Activated effector memory CD4-positive, alpha-beta T cell treated with anti-CD3 and anti-CD28 coated beads, Interleukin-2, amount 50 U/mL, for 16 hours (primary cell): ENCODE measurements around the gene PCDHA3.
A peak's percentile ranks its signal among the peaks of the same experiment; 100 is the strongest.
"Not testable (repeated sequence)": the region's sequence is repeated elsewhere in the genome, so short reads cannot be mapped to it uniquely, and the experiment has no call there.

ENCODE experiments used
- DNase-seq: peaks from one replicate; pipeline ENCODE4 v3.0.0-alpha.2; 2020

The PCDHA3 gene

DNA sequence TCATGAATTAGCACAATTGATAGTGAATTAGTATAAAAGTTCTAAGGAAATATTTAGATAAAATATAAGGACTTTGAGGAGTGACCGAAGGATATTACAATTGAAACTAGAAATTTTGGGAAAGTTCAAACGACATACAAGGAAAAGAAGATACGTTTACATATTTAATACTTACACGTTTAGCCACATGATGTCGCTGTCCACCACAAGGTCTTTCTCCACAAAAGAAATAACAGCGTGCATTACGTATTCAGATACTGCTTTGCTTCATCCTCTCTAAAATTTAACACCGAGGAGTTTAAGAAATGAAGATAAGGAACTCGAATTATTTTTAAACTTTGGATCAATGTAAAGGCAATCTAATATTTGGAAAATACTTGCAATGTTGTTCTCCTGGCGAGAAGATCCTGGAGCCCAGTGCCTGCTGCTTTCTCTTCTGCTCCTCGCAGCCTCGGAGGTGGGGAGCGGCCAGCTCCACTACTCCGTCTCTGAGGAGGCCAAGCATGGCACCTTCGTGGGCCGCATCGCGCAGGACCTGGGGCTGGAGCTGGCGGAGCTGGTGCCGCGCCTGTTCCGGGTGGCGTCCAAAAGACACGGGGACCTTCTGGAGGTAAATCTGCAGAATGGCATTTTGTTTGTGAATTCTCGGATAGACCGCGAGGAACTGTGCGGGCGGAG lies at the start of gene PCDHA3:
Gene PCDHA3 (plus strand): TSS at position 242 of the 678 bp plus-strand sequence.
- no peak for DNase-seq

DNA sequence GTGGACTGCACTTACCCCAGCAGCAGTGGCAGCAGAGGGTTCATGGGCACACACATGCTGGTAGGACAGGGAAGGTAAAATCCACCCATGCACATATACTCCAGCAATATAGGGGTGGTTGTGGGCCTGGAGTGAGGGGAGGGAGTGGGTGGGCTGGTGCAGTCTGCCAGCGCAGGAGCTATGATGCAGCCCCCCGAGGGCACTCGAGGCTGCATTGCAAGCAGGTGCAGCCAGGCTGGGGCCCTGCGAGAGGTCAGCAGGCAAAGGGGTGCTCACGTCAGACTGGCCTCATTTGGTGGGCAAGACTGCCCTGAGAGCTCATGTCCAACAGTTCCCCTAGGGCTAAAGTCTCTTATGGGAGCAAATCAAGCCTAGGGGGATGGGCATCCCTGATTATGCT lies 47.3 kb upstream of the PCDHA3 start:
- no peak for DNase-seq

DNA sequence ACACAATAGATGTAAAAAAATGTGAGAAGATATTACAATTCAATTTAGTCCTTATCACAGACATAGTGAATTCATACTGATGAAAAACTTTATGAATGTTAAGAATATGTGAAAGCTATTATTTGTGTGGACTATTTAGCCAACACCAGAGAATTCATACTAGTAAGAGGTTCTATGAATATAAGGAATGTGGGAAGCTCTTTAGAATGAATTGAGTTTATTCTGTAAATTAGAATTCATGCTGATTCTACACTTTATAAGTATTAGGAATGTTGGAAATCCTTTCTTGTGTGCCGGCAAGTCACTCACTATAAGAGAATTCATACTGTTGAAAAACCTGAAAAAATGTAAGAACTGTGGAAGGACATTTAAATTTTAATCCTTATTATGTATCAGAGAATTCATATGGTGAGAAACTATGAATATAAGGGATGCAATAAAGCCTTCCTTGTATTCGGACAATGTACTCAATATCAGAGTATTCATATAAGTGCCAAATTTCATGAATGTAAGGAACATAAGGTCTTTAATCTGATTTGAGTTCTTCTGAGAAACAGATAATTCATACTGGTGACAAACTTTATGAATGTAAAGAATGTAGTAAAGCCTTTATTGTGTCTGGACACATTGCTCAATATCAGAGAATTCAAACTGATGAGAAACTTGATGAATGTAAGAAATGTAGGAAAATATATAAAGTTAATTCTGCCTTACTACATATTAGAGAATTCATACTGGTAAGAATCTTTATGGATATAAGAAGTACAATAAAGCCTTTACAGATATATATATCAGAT lies 36.5 kb upstream of the PCDHA3 start:
- DNase-seq, result no peak

DNA sequence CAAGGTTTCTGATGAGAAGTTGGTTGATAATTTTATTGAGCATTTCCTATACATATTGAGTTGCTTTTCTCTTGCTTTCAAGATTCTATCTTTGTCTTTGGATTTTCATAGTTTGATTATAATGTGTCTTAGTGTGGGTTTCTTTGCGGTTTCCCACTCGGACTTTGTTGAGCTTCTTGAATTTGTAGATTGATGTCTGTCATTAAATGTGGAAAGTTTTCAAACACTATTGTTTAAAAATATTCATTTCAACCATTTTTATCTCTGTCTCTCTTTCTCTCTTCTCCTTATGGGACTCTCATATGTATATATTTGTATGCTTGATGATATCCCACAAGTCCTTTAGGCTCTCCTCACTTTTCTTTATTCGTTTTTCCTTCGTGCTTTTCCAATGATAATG lies 33.4 kb upstream of the PCDHA3 start:
- no peak for DNase-seq

DNA sequence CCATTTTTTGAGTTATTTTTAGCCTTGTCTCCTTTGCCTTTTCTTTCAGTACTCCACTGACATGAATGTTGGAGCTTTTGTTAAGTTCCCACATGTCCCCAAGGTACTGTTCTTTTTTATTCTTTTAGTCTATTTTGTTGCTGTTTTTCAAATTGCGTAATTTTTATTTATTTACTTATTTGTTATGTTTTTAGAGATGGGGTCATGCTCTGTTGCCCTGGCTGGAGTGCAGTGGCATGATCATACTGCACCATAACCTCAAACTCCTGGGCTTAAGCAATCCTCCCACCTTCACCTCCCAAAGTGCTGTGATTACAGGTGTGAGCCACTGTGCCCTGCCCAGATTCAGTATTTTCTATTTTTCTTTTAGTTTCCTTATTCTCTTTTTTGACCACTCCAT lies 20.3 kb upstream of the PCDHA3 start:
- DNase-seq, result no peak

DNA sequence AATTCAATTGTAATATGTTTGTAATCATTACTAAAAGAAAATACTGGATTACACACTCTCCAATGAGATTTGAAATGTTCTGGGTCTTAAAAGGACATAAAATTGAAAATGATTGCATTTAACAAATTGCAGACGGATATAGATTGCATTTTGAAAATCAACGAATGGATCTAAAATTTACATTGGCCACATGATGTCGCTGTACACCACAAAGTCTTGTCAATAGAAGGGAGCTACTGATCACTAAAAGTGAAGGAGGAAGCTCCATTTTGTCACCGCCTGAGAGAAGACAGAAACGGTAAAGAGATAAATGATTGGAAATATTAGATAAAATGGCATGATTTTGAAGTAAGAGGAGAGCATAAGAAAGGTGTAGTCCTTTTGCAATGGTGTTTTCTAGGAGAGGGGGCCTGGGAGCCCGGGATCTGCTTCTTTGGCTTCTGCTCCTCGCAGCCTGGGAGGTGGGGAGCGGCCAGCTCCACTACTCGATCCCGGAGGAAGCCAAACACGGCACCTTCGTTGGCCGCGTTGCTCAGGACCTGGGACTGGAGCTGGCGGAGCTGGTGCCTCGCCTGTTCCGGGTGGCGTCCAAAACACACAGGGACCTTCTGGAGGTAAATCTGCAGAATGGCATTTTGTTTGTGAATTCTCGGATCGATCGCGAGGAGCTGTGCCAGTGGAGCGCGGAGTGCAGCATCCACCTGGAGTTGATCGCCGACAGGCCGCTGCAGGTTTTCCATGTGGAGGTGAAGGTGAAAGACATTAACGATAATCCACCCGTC lies 14.8 kb upstream of the PCDHA3 start, which contains the start of gene PCDHA1:
Gene PCDHA1 (plus strand): TSS at position 236 of the 782 bp plus-strand sequence.
- DNase-seq, result no peak

DNA sequence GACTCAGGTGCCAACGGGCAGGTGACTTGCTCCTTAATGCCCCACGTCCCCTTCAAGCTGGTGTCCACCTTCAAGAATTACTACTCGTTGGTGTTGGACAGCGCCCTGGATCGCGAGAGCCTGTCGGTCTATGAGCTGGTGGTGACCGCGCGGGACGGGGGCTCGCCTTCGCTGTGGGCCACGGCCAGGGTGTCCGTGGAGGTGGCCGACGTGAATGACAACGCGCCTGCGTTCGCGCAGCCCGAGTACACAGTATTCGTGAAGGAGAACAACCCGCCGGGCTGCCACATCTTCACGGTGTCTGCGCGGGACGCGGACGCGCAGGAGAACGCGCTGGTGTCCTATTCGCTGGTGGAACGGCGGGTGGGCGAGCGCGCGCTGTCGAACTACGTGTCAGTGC lies 13.4 kb upstream of the PCDHA3 start:
- DNase-seq, result not testable (repeated sequence)

DNA sequence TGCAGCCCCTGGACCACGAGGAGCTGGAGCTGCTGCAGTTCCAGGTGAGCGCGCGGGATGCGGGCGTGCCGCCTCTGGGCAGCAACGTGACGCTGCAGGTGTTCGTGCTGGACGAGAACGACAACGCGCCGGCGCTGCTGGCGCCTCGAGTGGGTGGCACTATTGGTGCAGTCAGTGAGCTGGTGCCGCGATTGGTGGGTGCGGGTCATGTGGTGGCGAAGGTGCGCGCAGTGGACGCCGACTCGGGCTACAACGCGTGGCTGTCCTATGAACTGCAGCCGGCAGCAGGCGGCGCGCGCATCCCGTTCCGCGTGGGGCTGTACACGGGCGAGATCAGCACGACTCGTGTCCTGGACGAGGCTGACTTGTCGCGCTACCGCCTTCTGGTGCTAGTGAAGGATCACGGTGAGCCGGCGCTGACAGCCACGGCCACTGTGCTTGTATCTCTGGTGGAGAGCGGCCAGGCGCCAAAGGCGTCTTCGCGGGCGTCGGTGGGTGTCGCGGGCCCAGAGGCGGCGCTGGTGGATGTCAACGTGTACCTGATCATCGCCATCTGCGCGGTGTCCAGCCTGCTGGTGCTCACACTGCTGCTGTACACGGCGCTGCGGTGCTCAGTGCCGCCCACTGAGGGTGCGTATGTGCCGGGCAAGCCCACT lies 12.9 kb upstream of the PCDHA3 start:
- not testable (repeated sequence) for DNase-seq

DNA sequence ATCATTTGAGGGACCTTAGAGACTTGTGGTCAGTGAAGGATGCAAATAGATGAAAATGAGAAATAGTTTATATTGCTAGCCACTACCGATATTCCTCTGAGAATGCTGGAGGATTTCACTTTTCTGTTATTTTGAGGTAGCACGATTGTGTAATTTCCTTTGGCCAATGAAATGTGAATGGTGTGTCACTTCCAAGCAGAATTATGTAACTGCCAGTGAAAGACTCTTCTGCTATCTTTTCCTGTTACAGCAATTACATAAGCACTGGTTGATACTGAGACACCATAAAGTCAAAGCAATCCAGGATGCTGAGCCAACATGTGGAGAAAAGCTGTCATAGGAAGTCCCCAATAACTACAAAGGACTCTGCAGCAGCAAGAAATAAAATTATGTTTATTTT lies 9.8 kb upstream of the PCDHA3 start:
- no peak for DNase-seq

DNA sequence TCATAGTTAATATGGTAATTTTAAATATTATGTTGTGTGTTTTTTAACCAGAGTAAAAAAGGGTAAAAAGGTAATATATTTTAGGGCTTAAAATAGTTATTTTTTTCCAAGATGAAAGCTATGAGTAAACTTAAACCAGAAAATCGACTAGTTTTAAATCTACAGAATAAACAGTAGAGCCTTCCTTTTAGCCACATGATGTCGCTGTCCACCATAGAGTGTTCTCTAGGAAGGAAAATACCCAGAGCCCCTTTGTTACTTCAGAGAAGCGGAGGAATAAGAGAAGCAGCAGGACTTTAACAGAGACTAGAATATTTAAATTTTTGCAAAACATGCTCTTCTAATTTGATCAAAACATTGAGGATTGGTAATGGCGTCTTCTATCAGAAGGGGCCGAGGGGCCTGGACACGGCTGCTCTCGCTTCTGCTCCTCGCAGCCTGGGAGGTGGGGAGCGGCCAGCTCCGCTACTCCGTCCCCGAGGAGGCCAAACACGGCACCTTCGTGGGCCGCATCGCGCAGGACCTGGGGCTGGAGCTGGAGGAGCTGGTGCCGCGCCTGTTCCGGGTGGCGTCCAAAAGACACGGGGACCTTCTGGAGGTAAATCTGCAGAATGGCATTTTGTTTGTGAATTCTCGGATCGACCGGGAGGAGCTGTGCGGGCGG lies 6.1 kb upstream of the PCDHA3 start, which contains the start of gene PCDHA2:
Gene PCDHA2 (plus strand): TSS at position 258 of the 664 bp plus-strand sequence.
- DNase-seq, result no peak

DNA sequence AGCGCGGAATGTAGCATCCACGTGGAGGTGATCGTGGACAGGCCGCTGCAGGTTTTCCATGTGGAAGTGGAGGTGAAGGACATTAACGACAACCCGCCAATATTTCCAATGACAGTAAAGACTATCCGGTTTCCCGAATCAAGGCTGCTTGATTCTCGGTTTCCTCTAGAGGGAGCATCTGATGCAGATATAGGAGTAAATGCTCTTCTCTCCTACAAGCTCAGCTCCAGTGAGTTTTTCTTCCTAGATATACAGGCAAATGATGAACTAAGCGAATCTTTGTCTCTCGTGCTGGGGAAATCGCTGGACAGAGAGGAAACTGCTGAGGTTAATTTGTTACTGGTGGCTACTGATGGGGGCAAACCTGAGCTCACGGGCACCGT lies 5.6 kb upstream of the PCDHA3 start:
- DNase-seq, result no peak

DNA sequence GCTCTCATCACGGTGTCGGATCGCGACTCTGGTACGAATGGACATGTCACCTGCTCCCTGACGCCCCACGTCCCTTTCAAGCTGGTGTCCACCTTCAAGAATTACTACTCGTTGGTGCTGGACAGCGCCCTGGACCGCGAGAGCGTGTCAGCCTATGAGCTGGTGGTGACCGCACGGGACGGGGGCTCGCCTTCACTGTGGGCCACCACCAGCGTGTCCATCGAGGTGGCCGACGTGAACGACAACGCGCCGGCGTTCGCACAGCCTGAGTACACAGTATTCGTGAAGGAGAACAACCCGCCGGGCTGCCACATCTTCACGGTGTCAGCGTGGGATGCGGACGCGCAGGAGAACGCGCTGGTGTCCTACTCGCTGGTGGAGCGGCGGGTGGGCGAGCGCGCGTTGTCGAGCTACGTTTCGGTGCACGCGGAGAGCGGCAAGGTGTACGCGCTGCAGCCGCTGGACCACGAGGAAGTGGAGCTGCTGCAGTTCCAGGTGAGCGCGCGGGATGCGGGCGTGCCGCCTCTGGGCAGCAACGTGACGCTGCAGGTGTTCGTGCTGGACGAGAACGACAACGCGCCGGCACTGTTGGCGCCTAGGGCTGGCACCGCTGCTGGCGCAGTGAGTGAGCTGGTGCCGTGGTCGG lies 4.7 kb upstream of the PCDHA3 start:
- DNase-seq, result peak; percentile 56

DNA sequence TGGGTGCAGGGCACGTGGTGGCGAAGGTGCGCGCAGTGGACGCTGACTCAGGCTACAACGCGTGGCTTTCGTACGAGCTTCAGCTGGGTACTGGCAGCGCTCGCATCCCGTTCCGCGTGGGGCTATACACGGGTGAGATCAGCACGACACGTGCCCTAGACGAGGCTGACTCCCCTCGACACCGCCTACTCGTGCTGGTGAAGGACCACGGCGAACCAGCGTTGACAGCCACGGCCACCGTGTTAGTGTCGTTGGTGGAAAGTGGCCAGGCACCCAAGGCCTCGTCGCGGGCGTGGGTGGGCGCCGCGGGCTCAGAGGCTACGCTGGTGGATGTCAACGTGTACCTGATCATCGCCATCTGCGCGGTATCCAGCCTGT lies 4.2 kb upstream of the PCDHA3 start:
- DNase-seq, result no peak

DNA sequence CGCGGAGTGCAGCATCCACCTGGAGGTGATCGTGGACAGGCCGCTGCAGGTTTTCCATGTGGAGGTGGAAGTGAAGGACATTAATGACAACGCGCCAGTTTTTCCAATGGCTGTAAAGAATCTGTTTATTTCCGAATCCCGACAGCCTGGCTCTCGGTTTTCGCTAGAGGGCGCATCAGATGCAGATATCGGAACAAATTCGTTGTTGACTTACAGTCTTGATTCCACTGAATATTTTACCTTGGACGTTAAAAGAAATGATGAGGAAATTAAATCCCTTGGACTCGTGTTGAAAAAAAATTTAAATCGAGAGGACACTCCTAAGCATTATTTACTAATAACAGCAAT lies 611 bp downstream of the PCDHA3 start:
- DNase-seq, result no peak

DNA sequence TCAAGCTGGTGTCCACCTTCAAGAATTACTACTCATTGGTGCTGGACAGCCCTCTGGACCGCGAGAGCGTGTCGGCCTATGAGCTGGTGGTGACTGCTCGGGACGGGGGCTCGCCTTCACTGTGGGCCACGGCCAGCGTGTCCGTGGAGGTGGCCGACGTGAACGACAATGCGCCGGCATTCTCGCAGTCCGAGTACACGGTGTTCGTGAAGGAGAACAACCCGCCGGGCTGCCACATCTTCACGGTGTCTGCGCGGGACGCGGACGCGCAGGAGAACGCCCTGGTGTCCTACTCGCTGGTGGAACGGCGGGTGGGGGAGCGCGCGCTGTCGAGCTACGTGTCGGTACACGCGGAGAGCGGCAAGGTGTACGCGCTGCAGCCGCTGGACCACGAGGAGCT lies 1.5 kb downstream of the PCDHA3 start:
- DNase-seq, result not testable (repeated sequence)

DNA sequence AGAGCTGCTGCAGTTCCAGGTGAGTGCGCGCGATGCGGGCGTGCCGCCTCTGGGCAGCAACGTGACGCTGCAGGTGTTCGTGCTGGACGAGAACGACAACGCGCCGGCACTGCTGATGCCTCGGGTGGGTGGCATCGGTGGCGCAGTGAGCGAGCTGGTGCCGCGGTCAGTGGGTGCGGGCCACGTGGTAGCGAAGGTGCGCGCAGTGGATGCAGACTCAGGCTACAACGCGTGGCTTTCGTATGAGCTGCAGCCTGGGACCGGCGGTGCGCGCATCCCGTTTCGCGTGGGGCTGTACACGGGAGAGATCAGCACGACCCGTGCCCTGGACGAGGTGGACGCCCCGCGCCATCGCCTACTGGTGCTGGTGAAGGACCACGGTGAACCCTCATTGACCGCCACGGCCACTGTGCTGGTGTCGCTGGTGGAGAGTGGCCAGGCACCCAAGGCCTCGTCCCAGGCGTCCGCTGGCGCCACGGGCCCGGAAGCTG lies 2.0 kb downstream of the PCDHA3 start:
- no peak for DNase-seq

DNA sequence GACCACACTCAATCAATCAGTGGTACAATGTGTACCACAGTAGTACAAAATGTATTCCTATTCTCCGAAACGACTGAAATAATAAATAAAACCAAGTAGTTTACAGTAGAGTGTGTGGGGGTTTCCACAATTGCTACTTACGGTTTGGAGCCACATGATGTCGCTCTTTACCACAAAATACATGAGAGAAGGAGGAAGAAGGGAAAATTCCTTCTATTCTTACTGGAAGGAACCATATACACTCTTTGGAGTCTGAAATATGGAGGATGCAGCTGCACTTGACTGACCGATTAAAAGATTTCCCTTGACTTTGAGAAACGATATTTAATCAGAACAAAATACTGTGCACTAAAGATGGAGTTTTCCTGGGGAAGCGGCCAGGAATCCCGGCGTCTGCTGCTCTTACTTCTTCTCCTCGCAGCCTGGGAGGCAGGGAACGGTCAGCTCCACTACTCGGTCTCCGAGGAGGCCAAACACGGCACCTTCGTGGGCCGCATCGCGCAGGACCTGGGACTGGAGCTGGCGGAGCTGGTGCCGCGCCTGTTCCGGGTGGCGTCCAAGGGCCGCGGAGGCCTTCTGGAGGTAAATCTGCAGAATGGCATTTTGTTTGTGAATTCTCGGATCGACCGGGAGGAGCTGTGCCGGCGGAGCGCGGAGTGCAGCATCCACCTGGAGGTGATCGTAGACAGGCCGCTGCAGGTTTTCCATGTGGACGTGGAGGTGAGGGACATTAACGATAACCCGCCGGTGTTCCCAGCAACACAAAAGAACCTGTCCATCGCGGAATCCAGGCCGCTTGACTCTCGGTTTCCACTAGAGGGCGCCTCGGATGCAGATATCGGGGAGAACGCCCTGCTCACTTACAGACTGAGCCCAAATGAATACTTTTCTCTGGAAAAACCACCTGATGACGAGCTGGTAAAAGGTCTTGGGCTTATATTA lies 6.2 kb downstream of the PCDHA3 start, which contains the start of gene PCDHA4:
Gene PCDHA4 (plus strand): TSS at position 235 of the 942 bp plus-strand sequence.
- DNase-seq, result no peak

DNA sequence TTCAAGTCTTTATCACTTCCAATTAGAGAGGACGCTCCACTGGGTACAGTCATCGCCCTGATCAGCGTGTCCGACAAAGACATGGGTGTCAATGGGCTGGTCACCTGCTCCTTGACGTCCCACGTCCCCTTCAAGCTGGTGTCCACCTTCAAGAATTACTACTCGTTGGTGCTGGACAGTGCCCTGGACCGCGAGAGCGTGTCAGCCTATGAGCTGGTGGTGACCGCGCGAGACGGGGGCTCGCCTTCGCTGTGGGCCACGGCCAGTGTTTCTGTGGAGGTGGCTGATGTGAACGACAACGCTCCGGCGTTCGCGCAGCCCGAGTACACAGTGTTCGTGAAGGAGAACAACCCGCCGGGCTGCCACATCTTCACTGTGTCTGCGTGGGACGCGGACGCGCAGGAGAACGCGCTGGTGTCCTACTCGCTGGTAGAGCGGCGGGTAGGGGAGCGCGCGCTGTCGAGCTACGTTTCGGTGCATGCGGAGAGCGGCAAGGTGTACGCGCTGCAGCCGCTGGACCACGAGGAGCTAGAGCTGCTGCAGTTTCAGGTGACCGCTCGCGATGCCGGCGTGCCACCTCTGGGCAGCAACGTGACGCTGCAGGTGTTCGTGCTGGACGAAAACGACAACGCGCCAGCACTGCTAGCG lies 7.5 kb downstream of the PCDHA3 start:
- DNase-seq, result not testable (repeated sequence)

DNA sequence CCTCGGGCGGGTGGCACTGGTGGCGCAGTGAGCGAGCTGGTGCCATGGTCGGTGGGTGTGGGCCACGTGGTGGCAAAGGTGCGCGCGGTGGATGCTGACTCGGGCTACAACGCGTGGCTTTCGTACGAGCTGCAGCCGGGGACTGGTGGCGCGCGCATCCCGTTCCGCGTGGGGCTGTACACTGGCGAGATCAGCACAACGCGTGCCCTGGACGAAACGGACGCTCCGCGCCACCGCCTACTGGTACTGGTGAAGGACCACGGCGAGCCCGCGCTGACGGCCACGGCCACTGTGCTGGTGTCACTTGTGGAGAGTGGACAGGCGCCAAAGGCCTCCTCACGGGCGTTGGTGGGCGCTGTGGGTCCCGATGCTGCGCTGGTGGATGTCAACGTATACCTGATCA lies 8.0 kb downstream of the PCDHA3 start:
- DNase-seq, result no peak
